ENCODE measurements around the gene NOTO.
"Not testable (repeated sequence)": the region's sequence is repeated elsewhere in the genome, so short reads cannot be mapped to it uniquely, and the experiment has no call there.

NOTO gene, protein sequence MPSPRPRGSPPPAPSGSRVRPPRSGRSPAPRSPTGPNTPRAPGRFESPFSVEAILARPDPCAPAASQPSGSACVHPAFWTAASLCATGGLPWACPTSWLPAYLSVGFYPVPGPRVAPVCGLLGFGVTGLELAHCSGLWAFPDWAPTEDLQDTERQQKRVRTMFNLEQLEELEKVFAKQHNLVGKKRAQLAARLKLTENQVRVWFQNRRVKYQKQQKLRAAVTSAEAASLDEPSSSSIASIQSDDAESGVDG

GRCh38 chr2:73202156-73203054 is at the start of gene NOTO:
Gene NOTO, plus strand, starts transcription at chr2:73202574. Its CDS starts 93 bp downstream, at chr2:73202667.
- DNase-seq = peak; percentile 27

GRCh38 chr2:73156539-73157124 is 45.7 kb upstream of the NOTO start:
- peak; percentile 53 for DNase-seq

DNA sequence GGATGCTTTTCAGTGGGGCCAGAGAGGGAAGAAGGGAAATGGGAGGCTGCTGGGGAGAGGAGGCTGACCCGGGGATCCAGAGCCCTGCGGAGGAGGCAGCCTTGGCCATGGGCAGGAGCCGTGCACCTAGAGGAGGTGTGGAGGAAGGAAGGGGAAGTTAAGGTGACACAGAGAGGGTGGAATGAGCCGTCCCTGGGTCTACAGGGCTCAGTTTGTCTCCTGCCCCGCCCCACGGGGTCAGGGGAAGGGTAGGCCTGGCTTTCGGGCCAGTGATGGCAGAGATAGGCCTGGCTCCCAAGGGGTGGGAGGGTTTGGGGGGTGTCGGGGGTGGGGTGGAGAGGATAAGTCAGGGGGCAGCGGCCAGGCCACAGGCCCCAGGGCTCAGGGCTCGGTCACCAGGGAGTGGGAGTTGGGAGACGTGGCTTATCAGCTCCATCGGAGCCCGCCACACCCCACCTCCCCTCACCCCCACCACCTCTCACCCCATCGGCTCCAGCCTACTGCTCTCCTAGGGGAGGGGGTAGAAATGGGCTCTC is 39.5 kb upstream of the NOTO start:
- no peak for DNase-seq

DNA sequence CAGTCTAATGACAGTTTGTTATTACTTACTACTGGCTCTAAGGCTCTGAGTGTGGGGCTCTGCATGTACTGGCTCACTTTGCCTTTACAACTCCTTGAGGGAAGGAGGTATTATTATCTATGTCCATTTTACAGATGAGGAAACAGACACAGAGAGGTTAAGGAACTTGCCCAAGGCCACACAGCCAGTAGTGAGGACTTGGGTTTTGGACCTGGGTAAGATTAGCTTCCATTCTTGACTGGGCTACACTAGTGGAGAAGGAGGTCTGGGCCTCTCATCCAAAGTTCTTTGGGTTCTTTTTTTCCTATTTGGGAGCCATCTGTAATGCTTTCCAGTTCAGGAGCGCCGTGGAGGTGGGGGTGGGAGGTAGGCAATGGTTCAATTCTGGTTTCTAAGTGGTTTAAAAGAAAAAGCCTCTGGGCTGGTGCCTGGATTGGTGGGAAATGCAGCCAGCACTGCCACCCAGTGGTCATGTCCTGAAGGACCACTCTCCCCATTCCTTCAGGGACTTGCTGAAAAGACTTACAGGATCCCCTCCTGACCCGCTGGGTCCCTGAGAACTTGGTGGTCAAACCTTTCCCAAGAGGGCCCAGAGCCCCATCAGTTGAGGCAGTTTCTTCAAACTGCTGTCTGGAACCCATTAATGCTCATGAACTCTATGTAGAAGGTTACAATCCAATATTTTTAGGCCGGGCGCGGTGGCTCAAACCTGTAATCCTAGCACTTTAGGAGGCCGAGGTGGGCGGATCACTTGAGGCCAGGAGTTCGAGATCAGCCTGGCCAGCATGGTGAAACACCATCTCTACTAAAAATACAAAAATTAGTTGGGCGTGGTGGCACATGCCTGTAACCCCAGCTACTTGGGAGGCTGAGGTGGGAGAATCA is 38.6 kb upstream of the NOTO start:
- DNase-seq = peak; percentile 75

DNA sequence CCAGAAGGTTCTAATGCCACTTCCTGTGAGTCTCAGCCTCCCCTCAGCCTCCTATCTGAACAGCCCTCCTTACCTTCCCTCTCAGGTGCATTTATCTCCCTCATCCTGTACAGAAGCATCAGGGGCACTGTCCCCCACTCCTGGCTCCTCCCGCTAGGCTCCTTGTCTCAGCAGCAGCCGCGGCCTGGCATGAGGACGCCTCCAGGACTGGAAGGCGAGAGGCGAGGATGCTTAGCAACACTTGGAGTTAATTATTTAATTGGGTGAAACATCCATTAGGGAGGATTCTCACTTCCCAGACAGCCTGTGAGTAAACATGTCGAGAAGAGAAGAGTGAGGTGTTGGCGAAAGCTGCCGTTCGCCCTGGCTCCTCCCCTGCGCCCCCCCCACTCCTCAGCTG is 36.4 kb upstream of the NOTO start:
- DNase-seq = not testable (repeated sequence)

- not testable (repeated sequence) for DNase-seq
Observed at GRCh38 chr2:73166813-73167212, 35.6 kb upstream of the NOTO start.

GRCh38 chr2:73168348-73168747 is 34.0 kb upstream of the NOTO start:
- not testable (repeated sequence) for DNase-seq

- DNase-seq = not testable (repeated sequence)
Observed at GRCh38 chr2:73170341-73170740, 32.0 kb upstream of the NOTO start.

- peak; percentile 76 for DNase-seq
Observed at GRCh38 chr2:73172963-73173362, 29.4 kb upstream of the NOTO start.

DNA sequence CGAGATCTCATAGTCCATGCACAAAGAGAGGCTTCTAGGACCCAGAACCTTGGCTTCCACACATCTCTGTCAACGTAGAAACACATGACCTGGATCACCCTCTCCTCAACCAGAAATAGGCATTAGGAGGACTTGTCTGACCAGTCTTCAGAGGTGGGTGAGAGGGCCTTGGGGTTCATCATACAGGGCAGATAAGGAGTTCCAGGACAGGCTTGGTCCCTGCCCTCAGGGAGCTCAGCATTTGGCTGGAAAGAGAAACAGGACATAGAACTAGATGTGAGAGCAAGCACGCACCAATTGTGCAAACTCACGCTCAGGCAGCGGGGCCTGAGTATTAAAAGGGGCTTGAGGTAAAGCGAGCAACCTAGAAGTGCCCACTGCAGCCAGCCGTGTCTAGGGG is 28.6 kb upstream of the NOTO start:
- DNase-seq = no peak

GRCh38 chr2:73174244-73174643 is 28.1 kb upstream of the NOTO start:
- DNase-seq = no peak

DNA sequence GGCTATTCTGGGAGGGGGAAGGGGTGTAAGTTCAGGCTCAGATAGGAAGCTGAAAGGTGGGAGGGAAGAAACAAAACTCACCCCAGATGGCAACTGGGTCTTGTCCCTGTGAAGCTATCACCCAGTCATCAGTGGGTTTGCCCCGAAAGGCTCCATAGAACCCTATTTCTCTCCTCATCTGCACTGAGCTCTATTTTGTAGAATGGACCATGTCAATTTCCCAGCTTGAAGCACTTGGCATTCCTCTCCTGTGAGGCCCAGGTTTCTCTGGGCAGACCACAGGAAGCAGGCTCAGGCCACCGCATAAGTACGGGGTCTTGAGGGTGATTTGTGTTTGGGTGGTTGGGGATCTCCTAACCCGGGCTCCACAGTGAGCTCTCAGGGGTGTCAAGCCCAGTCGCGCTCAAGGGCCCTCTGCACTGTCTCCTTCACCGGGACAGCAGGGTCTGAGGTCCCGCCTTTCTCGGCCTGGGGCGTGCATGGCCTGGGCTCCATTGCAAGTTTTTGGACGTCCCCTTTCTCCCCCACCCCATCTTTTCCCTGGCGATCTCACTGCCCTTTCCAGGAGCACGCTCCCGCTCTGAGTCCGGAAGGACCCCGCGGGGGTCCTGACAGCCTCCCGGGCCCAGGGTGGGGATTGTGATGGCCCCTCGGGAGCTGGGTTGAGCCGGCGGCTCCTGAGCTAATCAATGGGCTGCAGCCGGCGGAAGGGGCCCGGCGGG is 27.3 kb upstream of the NOTO start:
- DNase-seq = no peak

GRCh38 chr2:73175663-73176204 is 26.6 kb upstream of the NOTO start:
- peak; percentile 85 for DNase-seq

DNA sequence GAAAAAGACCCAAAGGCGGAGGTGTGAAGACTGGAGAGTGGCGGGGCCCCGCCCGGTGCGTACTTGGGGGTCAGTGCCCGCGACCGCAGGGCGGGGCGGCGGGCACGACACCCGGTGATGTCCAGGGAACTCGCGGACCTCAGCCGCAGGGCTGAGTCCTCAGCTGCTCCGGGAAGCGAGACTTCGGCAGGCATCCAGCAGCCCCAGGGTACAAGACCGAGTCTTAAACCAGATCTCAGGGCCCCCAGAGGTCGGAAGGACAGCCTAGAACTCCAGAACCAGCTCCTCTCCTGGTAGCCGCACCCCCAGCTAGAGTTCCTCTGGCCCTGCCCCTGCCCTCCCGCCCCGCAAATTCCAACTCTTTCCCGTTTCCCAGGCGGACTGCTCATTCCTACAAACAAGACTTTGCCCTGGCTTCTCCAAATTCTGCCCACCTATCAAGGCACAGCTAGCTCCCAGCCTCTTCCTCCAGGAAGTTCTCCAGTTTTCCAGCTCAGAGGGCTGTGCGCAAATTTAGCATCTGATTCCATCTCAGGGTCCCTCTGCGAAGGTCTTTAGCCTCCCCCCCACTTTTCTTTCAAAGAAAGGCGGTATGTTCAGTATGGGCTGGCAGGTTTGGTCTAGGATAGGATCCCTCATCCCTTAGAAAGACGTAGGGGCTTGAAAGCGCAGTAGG is 26.0 kb upstream of the NOTO start:
- peak; percentile 23 for DNase-seq

- peak; percentile 94 for DNase-seq
Observed at GRCh38 chr2:73176881-73177644, 25.3 kb upstream of the NOTO start.

DNA sequence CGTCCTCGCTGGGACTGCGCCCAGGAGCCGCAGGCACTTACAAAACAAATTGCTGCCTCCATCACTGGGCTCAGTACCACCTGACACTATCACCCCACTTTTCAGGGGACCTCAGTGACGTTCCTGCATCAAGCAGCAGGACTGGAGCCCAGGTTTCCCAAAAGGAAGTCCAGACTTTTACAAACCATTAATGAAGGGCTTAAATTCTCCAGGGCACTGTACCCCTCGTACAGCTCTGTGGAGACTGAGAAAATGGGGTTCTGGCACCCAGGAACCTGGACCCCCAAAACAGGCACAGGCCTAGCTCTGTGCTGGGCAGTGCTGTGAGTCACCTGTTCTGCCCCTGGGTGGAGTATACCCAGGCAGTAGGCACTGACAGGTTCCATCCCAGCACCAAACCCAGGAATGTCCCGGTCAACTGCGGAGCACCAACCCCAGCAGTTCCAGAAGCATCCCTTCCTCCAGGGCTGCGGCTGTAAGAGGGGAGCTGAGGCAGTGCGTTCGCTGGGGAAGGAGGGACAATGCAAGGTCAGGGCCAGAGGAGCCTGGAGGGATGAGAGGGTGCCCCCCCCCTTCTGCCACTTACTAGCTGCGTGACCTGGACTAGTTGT is 24.6 kb upstream of the NOTO start:
- no peak for DNase-seq

DNA sequence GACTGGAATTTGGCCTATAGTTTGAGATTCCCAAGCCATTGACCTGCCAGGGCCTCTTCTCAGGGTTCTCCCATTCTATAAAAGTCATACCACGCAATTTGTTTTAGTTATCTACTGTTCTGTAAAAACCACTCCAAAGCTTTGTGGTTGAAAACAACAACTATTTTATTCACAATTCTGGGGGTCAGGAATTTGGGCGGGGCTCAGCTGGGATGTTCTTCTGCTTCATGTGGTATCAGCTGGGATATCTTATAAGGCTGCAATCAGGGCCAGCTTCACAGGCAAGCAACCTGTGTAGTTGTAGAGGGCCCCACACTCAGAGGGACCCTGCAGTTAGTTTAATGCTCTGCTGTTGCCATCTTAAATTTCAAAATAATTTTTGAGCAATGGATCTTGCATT is 16.4 kb upstream of the NOTO start:
- no peak for DNase-seq

- DNase-seq = no peak
Observed at GRCh38 chr2:73187549-73187948, 14.8 kb upstream of the NOTO start.

DNA sequence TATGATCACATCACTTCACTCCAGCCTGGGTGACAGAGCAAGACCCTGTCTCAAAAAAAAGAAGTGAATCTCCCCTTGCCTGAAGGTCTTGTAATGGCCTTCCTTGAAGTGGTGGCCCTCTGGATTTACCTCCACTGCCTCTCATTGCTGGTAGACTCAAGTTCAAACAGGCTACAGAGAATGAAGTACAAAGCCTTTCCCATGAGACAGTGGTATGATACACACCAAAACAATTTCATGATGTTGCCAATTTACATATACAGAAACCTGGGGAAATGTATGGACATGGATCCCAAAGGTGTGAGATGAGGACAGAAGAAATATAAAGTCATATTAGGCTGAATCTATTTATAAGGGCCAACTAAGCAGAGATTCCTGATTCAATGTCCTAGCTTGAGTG is 4.8 kb upstream of the NOTO start:
- DNase-seq = no peak

GRCh38 chr2:73200281-73200680 is 2.1 kb upstream of the NOTO start:
- not testable (repeated sequence) for DNase-seq
